DMS79 treated with DMSO at 0.1 percent for 48 hours (cell line): Measurements from ENCODE around the gene CNTNAP3.
"Not testable (repeated sequence)": the region's sequence is repeated elsewhere in the genome, so short reads cannot be mapped to it uniquely, and the experiment has no call there.

ENCODE experiments used
- DNase-seq: peaks from one replicate; lab custom pipeline; 2025; lab: John Stamatoyannopoulos, UW

CNTNAP3 gene

DNA sequence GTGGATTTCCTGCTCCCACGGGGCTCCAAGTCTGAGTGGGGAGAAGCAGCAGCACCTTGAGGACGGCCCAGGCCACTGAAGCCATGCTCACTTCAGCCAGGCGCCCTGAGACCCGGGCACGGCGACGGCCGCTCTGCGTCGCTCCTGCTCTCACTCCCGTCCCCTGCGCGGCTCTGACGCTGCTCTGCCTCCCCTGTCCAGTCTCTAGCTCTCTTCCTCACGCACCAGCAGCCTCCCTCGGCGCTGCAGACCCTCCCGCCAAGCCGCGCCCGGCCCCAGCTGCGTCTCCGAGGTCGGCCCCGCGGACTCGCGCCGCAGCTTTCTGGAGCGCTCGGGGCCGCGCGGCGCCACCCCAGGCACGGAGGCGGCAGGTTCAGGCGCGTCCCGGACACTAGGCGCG lies at the start of gene CNTNAP3:
Gene CNTNAP3 (minus strand): TSS at position 188 of the 400 bp plus-strand sequence. CDS start 103 bp downstream, at position 85.
- not testable (repeated sequence) for DNase-seq

- not testable (repeated sequence) for DNase-seq
These were observed 8.0 kb downstream of the CNTNAP3 start for GRCh38 chr9:39279995-39280394.

DNA sequence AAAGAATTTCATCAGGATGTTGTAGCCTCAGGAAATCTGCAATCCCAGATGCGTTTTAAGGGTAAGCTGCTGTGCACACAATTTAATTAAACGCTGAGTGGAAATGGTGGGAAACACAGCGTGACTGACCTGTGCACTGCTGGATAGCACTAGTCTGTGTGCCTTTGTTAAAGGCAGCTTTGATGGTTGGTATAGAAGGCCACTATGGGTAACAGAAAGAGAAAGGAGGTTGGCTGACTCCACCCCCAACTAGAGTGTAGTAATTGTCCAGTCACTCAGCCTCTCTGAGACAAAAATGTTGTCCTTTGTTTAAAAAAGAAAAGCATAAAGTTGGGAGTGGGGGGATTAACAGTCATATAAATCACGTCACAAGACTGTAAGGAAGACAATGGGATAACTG lies 45.5 kb downstream of the CNTNAP3 start:
- not testable (repeated sequence) for DNase-seq

DNA sequence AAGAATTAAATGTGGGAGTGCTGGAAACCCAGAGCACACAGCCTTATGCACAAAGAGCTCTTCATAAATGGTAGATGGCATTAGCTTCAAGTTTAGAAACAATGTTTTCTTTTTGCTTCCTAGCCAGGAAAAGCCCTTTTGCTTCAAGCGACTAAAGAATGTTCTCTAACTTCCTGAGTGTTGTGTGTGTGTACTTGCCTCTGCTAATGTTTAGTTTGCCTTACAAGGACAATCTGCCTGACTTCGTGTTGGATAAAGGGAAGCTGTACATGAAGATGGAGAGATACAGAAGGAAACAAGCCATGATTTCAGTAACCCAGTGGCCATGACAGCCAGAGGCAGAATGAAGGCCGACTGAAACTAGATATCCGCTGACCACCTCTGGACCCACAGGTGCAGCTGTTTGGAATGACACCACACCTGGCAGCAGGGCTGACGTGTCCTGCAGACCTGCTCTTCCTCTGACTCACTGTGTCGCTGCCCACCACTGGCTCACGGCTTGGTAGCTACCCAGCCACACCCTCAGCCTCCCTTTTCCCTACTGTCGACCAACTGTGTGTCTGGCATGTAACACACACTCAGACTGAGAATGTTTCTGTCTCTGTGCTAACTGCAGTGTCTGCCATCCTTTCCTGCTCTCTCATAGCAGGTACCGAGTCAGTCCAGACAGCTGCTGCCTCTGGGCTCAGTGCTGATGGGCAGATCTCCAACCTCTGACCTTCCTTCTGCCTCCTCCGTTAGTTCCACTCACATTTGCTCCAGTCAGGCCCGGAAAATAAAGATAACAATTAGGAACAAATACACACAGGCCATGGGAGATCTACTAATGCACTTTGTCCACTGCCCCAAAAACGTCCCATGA lies 55.6 kb downstream of the CNTNAP3 start:
- not testable (repeated sequence) for DNase-seq

- not testable (repeated sequence) for DNase-seq
These were observed 72.0 kb downstream of the CNTNAP3 start for GRCh38 chr9:39215976-39216375.

DNA sequence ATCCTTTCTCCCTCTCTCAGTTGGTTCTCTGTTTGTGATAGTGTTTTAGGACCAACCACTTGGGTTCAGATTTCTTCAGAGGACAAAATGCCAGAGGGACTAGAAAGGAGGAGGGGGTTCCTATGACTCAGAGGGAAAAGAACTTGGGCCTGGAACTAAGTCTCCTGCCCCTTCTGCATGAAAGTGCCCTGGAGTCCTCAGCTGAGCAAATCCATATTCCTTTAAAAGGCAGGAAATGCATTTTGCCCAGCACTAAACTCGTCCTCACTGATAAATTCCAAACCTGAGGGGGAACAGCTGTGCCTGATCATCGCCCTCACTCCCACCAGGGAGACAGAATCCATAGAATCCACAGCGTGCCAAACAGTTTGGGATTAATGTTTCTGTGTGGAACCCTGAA lies 78.2 kb downstream of the CNTNAP3 start:
- DNase-seq: not testable (repeated sequence)

DNA sequence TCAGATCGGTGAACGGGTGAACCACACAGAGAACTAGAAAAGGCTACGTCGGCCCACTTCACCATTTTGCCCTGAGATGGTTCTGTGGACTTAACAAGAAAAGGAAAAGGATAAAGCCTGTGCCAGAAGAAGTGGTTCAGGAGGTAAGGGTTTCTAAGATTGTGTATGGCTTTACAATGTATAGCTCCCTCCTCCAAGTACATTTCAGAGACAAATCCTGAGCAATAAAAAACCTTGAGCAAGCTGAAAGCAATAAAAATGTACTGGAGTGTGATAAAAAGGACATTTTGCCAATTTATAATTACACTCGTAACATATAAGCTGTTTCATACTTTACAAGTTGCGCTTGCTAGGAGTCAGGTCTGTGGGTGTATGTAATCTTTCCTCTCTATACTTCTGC lies 81.3 kb downstream of the CNTNAP3 start:
- DNase-seq: not testable (repeated sequence)

DNA sequence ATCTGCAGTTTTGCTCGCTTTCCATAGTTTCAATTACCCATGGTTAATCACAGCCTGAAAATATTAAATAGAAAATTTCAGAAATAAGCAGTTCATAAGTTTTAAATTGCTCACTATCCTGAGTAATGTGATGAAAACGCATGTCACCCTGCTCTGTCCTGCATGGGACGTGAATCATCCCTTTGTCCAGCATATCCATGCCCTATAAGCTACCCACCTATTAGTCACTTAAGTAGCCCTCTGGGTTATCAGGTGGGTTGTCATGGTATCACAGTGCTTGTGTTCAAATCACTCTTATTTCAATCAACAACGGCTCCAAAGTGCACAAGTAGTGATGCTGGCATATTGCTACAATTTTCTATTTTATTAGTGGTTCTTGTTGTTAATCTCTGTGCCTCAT lies 82.1 kb downstream of the CNTNAP3 start:
- DNase-seq: not testable (repeated sequence)

DNA sequence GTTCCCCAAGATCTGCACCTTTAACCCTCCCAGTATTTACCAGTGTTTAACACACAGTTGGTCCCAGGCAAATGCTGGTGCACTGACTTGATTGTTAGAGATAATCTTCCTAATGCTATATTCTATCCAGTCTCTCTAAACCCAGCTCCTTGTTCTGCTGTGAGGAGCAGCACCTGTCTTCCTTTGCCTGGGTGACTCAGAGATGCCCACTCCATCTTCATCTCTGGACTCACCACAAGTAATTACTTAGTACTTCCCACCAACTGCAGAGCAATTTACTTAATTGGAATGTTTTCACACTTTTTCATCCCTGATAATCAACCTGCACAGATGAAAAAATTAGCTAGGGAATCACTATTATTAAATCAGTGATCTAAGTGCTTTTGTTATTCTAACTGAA lies 87.6 kb downstream of the CNTNAP3 start:
- DNase-seq: not testable (repeated sequence)

- not testable (repeated sequence) for DNase-seq
These were observed 89.8 kb downstream of the CNTNAP3 start for GRCh38 chr9:39198000-39198709.

DNA sequence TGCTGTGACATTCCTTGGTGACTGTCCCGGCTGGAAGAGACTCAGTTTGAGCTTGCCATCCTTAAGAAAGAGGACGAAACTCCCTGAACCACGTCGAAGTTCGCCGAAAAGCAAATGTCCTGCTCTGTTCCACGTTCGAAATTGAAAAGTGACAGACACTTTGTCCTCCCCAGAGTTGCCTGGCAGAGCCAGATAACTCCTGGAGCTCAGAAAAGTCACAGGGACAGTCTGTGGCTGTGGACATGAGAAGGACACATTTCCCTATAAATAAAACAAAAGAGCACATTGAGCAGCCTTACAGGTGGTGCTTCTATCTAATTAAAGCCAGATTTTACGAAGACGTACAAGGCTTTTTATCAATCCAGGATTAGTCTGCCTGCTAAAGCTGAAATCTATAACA lies 116.6 kb downstream of the CNTNAP3 start:
- not testable (repeated sequence) for DNase-seq

- DNase-seq: not testable (repeated sequence)
These were observed 130.3 kb downstream of the CNTNAP3 start for GRCh38 chr9:39157714-39158113.

- not testable (repeated sequence) for DNase-seq
These were observed 155.0 kb downstream of the CNTNAP3 start for GRCh38 chr9:39132826-39133552.

- DNase-seq: not testable (repeated sequence)
These were observed 166.6 kb downstream of the CNTNAP3 start for GRCh38 chr9:39121401-39121800.

DNA sequence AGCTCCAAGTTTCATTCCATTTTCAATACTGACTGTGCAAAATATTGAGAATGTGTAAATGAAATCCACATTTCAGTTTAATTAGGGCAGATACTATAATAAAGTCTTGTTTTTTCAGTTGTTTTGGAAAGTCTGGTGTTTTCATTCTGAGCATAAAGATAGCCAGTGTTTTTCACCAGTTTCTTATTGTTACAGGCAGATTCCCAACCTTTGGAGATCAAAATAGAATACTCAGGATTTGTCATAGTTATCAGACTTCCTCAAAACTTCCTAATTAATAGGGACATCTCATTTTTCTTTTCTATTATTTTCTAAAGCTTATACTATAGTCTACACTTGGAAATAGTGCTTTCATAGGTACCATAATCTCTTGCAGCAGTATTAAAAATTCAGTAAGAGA lies 176.2 kb downstream of the CNTNAP3 start:
- not testable (repeated sequence) for DNase-seq

GRCh38 chr9:39108145-39108544 lies 179.8 kb downstream of the CNTNAP3 start:
- DNase-seq: no peak

DNA sequence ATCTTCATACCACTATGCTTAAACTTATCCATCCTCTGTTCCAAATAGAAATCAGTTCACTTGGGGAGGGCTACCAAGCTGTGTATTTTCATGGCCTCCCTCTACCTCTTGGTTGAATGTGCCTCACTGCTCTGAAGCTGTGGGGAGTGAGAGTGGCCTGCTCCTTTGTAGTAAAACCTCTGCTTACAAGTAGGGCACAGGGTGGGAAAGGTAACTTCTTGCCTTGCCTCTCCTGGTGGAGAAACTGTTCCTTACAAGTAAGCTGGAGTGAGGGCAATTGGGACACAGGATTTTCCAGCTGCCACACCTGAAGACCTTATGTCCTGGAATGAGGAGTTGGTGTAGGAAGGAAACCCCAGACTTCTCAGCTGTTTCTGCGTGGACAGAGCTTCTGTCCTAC lies 190.8 kb downstream of the CNTNAP3 start:
- not testable (repeated sequence) for DNase-seq

GRCh38 chr9:39085311-39085710 lies 202.7 kb downstream of the CNTNAP3 start:
- DNase-seq: not testable (repeated sequence)

GRCh38 chr9:39082574-39082973 lies 205.4 kb downstream of the CNTNAP3 start:
- DNase-seq: not testable (repeated sequence)

- DNase-seq: not testable (repeated sequence)
These were observed 207.9 kb downstream of the CNTNAP3 start for GRCh38 chr9:39080081-39080480.

DNA sequence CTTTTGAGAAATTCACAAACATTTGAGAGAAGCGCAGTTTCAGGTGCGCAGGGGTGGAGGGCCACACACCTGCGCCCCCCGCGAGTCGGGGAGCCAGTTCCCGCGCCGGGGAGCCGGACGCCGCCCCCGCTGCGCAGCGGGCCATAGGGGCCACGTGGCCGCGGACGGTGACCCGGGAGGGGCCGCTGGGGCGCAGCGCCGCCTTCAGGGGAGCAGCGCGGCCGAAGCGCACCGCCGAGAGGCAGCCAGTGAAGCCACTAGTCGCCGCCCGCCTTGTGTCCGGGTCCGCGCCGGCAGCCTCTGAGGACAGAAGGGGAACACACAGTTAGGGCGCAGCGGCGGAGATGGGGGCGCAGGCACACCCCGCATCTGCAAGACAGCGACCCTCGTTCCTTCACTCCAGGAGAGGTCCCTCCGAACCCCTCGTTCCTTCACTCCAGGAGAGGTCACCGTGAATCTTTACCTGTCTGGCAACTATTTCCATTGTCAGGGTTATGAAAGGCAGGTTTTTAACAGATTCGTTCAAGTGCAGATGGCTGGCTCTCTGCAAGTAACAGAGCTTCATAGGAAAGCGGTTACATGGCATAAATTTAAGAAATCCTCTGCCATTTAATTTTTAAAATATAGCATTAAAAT lies 209.2 kb downstream of the CNTNAP3 start:
- DNase-seq: not testable (repeated sequence)

GRCh38 chr9:39073537-39073936 lies 214.4 kb downstream of the CNTNAP3 start:
- not testable (repeated sequence) for DNase-seq
